ENCODE results near the gene ADAMTS18. TPM values are rescaled to one million over a fixed set of nuclear protein-coding genes. Genes with fewer than 3 reads are reported as not detected.

ADAMTS18 gene
- total and polyA plus RNA-seq, 7 donors: 0.04 to 0.16 TPM; not detected in 5

DNA sequence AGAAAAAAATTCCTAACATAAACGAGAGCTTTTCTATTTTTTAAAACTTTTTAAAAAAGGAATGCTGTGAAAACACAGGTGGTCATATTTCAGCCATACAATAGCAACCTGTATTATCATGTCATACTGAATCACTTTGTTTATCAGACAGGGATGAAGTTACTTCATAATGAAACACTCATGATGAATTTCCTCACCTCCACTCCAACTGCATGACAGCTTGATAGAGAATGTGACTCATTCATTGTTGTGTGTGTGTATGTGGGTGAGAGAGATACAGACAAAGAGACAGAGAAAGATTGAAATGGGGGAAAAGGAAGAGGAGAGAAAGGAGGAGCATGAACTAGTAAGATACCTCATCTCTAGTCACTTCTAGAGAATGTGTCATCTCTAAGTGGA, 126.7 kb downstream of the ADAMTS18 start:
- no peaks in the 10 kb centered on the region for H3K36me3 ChIP-seq
- H3K9me3 ChIP-seq: no peaks in the 10 kb centered on the region
- no peak overlapping the region for H3K27ac ChIP-seq
- no peaks in the 10 kb centered on the region for H3K27me3 ChIP-seq
- no peak for DNase-seq
- H3K4me1 ChIP-seq: no peaks in the 10 kb centered on the region
- 13 to 40% methylated on average over 1 of the region's 1 CpG for WGBS, 2 donors
- TF ChIP-seq EP300 (IDR thresholded peaks at IDR 0.05) (no peak), POLR2AphosphoS5 (IDR thresholded peaks at IDR 0.05) (no peak), POLR2A (IDR thresholded peaks at IDR 0.05) (no peak)
- TF ChIP-seq, protein P1, sequence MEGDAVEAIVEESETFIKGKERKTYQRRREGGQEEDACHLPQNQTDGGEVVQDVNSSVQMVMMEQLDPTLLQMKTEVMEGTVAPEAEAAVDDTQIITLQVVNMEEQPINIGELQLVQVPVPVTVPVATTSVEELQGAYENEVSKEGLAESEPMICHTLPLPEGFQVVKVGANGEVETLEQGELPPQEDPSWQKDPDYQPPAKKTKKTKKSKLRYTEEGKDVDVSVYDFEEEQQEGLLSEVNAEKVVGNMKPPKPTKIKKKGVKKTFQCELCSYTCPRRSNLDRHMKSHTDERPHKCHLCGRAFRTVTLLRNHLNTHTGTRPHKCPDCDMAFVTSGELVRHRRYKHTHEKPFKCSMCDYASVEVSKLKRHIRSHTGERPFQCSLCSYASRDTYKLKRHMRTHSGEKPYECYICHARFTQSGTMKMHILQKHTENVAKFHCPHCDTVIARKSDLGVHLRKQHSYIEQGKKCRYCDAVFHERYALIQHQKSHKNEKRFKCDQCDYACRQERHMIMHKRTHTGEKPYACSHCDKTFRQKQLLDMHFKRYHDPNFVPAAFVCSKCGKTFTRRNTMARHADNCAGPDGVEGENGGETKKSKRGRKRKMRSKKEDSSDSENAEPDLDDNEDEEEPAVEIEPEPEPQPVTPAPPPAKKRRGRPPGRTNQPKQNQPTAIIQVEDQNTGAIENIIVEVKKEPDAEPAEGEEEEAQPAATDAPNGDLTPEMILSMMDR (IDR thresholded peaks at IDR 0.05): no peak
- no peak overlapping the region for H3K4me3 ChIP-seq
- intact Hi-C loops (cut with DNase I): no loop called here

GRCh38 chr16:77307426-77308162, 127.2 kb downstream of the ADAMTS18 start:
- Histone ChIP-seq H3K27me3 (no peaks in the 10 kb centered on the region), H3K36me3 (no peaks in the 10 kb centered on the region), H3K9me3 (no peaks in the 10 kb centered on the region), H3K27ac (no peak overlapping the region), H3K4me1 (no peaks in the 10 kb centered on the region), H3K4me3 (no peak overlapping the region)
- DNase-seq: no peak
- WGBS, 2 donors: 52 to 76% methylated on average over 8 of the region's 8 CpGs
- intact Hi-C loops (cut with DNase I): no loop called here
- no peak for TF ChIP-seq POLR2AphosphoS5 (IDR thresholded peaks at IDR 0.05)
- TF ChIP-seq POLR2A (IDR thresholded peaks at IDR 0.05): no peak
- TF ChIP-seq, protein P1 (IDR thresholded peaks at IDR 0.05): no peak
- TF ChIP-seq EP300 (IDR thresholded peaks at IDR 0.05): no peak

DNA sequence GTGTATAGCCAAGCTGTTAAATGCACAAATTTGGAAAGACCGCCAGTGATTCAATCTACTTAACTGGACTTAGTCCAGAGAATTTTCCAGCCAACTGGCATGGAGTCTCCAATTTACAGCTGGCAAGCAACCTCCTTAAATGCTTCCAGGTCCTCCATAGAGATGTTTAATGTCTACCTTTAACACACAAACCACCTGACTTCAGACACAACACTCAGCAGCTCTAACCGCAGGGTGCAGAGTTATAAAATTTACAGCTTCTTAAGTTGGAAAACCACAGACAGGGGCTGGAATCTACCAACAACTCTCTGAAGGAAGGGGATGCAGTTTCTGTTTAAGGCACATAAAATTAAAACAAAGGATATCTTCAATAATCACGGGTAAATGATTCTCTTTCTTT, 128.8 kb downstream of the ADAMTS18 start:
- H3K4me3 ChIP-seq: no peak overlapping the region
- TF ChIP-seq, protein P1 (IDR thresholded peaks at IDR 0.05): no peak
- TF ChIP-seq POLR2A (IDR thresholded peaks at IDR 0.05): no peak
- no peak for TF ChIP-seq EP300 (IDR thresholded peaks at IDR 0.05)
- no peaks in the 10 kb centered on the region for H3K36me3 ChIP-seq
- DNase-seq: no peak
- H3K9me3 ChIP-seq: no peaks in the 10 kb centered on the region
- H3K27me3 ChIP-seq: no peaks in the 10 kb centered on the region
- 36 to 53% methylated on average over 3 of the region's 3 CpGs for WGBS, 2 donors
- no peak overlapping the region for H3K27ac ChIP-seq
- H3K4me1 ChIP-seq: no peaks in the 10 kb centered on the region
- intact Hi-C loops (cut with DNase I): no loop called here

GRCh38 chr16:77304877-77305276, 130.0 kb downstream of the ADAMTS18 start:
- Histone ChIP-seq H3K9me3 (no peaks in the 10 kb centered on the region), H3K4me1 (no peaks in the 10 kb centered on the region), H3K27me3 (no peaks in the 10 kb centered on the region), H3K36me3 (no peaks in the 10 kb centered on the region), H3K27ac (no peak overlapping the region), H3K4me3 (no peak overlapping the region)
- WGBS, 2 donors: 15 to 64% methylated on average over 2 of the region's 2 CpGs
- DNase-seq: no peak
- intact Hi-C loops (cut with DNase I): no loop called here
- TF ChIP-seq EP300 (IDR thresholded peaks at IDR 0.05): no peak
- TF ChIP-seq POLR2AphosphoS5 (IDR thresholded peaks at IDR 0.05): no peak
- no peak for TF ChIP-seq POLR2A (IDR thresholded peaks at IDR 0.05)
- TF ChIP-seq, protein P1 (IDR thresholded peaks at IDR 0.05): no peak

GRCh38 chr16:77304134-77304533, 130.7 kb downstream of the ADAMTS18 start:
- intact Hi-C loops (cut with DNase I): no loop called here
- Histone ChIP-seq H3K27me3 (no peaks in the 10 kb centered on the region), H3K36me3 (no peaks in the 10 kb centered on the region), H3K9me3 (no peaks in the 10 kb centered on the region), H3K4me3 (no peak overlapping the region), H3K4me1 (no peaks in the 10 kb centered on the region), H3K27ac (no peak overlapping the region)
- DNase-seq: no peak
- 95 to 96% methylated on average over 2 of the region's 2 CpGs for WGBS, 2 donors
- TF ChIP-seq EP300 (IDR thresholded peaks at IDR 0.05): no peak

Measured in sigmoid colon (tissue), 7 donors.